Measurements from ENCODE around the gene KAT2B. TPM values are rescaled to one million over a fixed set of nuclear protein-coding genes. Genes with fewer than 3 reads are reported as not detected.

Gene KAT2B
- total and polyA plus RNA-seq, 2 of the 8 experiments (the other 6 are each of a cell fraction or from before 2014, with no cell fraction given), result 0.24 to 0.91 TPM

DNA sequence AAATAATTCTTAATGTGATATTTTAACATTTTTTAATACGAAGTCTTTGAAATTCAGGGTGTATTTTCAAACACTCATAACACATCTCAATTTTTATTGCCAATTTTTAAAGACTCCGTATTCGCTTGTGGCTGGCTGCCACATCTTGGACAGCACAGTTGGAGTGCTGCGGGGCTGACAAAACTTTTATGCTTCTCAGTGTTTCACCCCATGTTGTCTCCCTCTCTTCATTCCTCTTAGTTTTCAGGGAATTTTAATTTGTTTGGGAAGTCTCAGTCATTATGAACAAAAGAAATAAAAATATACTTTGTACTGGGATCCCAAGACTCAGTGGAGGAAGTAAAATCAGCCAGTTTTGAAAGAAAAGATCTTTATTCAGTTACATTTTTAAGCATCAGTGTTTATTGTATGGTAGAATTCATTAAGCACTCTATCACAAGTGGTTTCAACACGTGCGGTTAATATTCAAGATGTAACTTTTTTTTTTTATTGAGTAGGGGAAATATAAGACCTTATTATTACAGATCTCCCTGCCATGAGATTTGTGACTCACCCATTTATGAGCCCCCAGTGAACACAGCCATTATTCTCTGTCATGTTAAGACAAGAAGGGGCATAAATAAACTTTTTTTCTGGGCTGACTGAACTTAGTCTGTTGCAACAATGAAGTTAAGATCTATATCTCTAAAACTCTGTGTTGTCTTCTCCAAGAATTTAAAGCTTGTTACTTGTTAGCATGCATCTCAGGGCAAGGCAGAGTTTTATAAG is 26.8 kb downstream of the KAT2B start (continued):
- TF ChIP-seq JUN (IDR thresholded peaks at IDR 0.05; ENCODE audit: low read depth, low read length) (no peak), GTF2F1 (IDR thresholded peaks at IDR 0.05; ENCODE audit: borderline replicate concordance, low read depth, low read length) (no peak), SIX5 (IDR thresholded peaks at IDR 0.05; ENCODE audit: low read depth, low read length) (no peak), ZNF274 (IDR thresholded peaks at IDR 0.05; ENCODE audit: borderline replicate concordance, extremely low read depth, low read length) (no peak), SIRT6 (IDR thresholded peaks at IDR 0.05; ENCODE audit: low read length) (no peak), YY1 (IDR thresholded peaks at IDR 0.05; ENCODE audit: low read depth, low read length) (no peak)
